ENCODE data around the gene OR3A2.
"Not testable (repeated sequence)": the region's sequence is repeated elsewhere in the genome, so short reads cannot be mapped to it uniquely, and the experiment has no call there.

Gene OR3A2

GRCh38 chr17:3256575-3256974 lies 129.5 kb downstream of the OR3A2 start:
- peaks cover 12 to 17% of the 10 kb centered on the region in 2 donors for H3K27me3 Mint-ChIP-seq

DNA sequence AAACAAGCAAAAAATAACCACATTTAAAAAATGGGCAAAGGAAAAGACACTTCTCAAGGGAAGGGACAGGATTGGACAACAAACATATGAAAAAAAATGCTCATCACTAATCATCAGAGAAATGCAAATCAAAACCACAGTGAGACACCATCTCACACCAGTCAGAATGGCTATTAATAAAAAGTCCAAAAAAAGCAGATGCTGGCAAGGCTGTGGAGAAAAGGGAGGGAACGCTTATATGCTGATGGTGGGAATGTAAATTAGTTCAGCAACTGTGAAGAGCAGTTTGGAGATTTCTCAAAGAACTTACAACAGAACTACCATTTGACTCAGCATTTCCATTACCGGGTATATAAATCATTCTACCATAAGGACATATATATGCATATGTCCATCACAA lies 137.1 kb downstream of the OR3A2 start:
- not testable (repeated sequence) for H3K9me3 Mint-ChIP-seq; H3K4me1 Mint-ChIP-seq; H3K27me3 Mint-ChIP-seq; H3K27ac Mint-ChIP-seq; ATAC-seq (replicated peaks); H3K36me3 Mint-ChIP-seq; H3K4me3 Mint-ChIP-seq; DNase-seq

More at GRCh38 chr17:3256575-3256974, 129.5 kb downstream of the OR3A2 start:
- Mint-ChIP-seq H3K4me3 (no peak overlapping the region), H3K27ac (no peak overlapping the region), H3K36me3 (no peaks in the 10 kb centered on the region), H3K4me1 (no peaks in the 10 kb centered on the region), H3K9me3 (peaks cover 0 to 4% of the 10 kb centered on the region in 2 donors)
- no peak for ATAC-seq (replicated peaks)
- DNase-seq: no peak

DNA sequence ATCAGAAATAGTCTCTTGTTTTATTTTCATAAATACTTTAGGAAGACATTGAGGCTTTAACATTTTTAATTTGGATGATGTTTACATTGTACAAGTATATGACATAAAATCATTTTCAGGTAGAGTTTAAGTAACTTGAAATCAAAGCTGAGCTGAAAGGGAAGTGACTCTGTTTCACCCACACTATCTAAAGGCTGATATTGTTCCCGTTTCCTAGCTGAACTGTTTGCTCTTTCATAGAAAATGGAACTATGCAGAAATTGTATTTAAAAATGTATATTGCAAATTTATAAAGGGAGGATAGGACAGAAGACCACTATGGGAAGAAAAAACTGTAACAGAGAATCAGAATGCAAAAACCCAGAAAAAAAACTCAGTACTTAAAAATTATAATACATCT lies 141.3 kb downstream of the OR3A2 start:
- not testable (repeated sequence) for H3K4me1 Mint-ChIP-seq; ATAC-seq (replicated peaks); H3K36me3 Mint-ChIP-seq; H3K27ac Mint-ChIP-seq; H3K9me3 Mint-ChIP-seq; H3K4me3 Mint-ChIP-seq; H3K27me3 Mint-ChIP-seq; DNase-seq

DNA sequence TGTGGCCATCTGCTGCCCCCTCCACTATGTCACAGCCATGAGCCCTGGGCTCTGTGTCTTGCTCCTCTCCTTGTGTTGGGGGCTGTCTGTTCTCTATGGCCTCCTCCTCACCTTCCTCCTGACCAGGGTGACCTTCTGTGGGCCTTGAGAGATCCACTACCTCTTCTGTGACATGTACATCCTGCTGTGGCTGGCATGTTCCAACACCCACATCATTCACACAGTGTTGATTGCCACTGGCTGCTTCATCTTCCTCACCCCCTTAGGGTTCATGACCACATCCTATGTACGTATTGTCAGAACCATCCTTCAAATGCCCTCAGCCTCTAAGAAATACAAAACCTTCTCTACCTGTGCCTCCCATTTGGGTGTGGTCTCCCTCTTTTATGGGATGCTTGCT lies 145.1 kb downstream of the OR3A2 start:
- H3K4me1 Mint-ChIP-seq; H3K27me3 Mint-ChIP-seq; H3K27ac Mint-ChIP-seq; DNase-seq; H3K36me3 Mint-ChIP-seq; H3K9me3 Mint-ChIP-seq; H3K4me3 Mint-ChIP-seq; ATAC-seq (replicated peaks): not testable (repeated sequence)

DNA sequence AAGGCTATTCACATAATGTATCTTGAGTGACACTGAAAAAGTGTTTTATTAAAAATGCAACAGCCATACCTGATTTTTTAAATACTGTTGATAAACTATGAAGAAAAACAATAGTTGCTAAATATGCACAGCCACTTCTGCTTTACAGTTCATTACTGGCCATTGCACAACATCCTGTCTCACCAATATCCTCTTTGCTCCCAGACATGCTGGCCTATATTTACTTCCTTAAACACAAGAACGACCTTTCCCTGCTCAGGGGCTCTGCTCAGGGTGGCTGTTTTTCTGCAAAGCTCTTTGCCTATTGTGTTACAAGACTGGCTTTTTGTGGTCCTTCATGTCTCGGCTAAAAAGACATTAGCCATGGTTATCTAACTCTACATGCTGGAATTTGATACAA lies 147.4 kb downstream of the OR3A2 start:
- ATAC-seq (replicated peaks): peak; percentile 59 to 79
- H3K27ac Mint-ChIP-seq, H3K4me3 Mint-ChIP-seq, DNase-seq, H3K27me3 Mint-ChIP-seq, H3K36me3 Mint-ChIP-seq, H3K9me3 Mint-ChIP-seq, H3K4me1 Mint-ChIP-seq: not testable (repeated sequence)

- not testable (repeated sequence) for H3K4me1 Mint-ChIP-seq; H3K27me3 Mint-ChIP-seq; H3K36me3 Mint-ChIP-seq; H3K4me3 Mint-ChIP-seq; ATAC-seq (replicated peaks); H3K9me3 Mint-ChIP-seq; DNase-seq; H3K27ac Mint-ChIP-seq
Observed at GRCh38 chr17:3232300-3232699, 153.8 kb downstream of the OR3A2 start.

Measured in stimulated activated naive B cell treated with anti-CD40 and anti-IgM and Interleukin-4, amounts not matched to agents 10 μg/mL and 1 μg/mL and 100 μg/mL, for 72 hours (primary cell).